Lung (tissue), 12 donors: ENCODE results near the gene CFAP43. TPM values are rescaled to one million over a fixed set of nuclear protein-coding genes. Genes with fewer than 3 reads are reported as not detected.

Experiments
- ATAC-seq: fragments of 200-7000 bp; cut with Tn5 transposase; one replicate; pipeline ENCODE4 v1.9.1; 2020; ENCODE audit warnings: moderate number of reproducible peaks; ENCODE audit not compliant: insufficient read depth, low FRiP score
- DNase-seq, 3 donors: peaks; one replicate each; pipeline ENCODE4 v3.0.0-alpha.2; 2013 to 2017
- H3K27ac ChIP-seq, 2 donors: one replicate each; pipeline ENCODE4 v1.5.1; 2013; ENCODE audit warnings: mild to moderate bottlenecking in 2 of 2, moderate library complexity in 2 of 2, control low read depth in 1 of 2, inconsistent platforms in 1 of 2, low read depth in 1 of 2, low read length in 1 of 2
- H3K27me3 ChIP-seq, 3 donors: one replicate each; pipeline ENCODE4 v1.5.1; 2013; ENCODE audit warnings: low read length in 2 of 3; ENCODE audit not compliant: control insufficient read depth in 3 of 3, insufficient read depth in 3 of 3
- H3K36me3 ChIP-seq, 4 donors: one replicate each; pipeline ENCODE4 v1.5.1; 2013; ENCODE audit warnings: low read length in 4 of 4, mild to moderate bottlenecking in 1 of 4, moderate library complexity in 1 of 4; ENCODE audit not compliant: control insufficient read depth in 4 of 4, insufficient read depth in 4 of 4
- H3K4me1 ChIP-seq, 5 donors: one replicate each; pipeline ENCODE4 v1.5.1; 2013; ENCODE audit warnings: low read length in 5 of 5, mild to moderate bottlenecking in 2 of 5, moderate library complexity in 1 of 5; ENCODE audit not compliant: control insufficient read depth in 5 of 5, insufficient read depth in 5 of 5
- H3K4me3 ChIP-seq: one replicate; pipeline ENCODE4 v1.5.1; 2013; ENCODE audit warnings: mild to moderate bottlenecking, control low read depth, moderate library complexity
- H3K9ac ChIP-seq, 2 donors: one replicate each; pipeline ENCODE4 v1.5.1; 2013; ENCODE audit warnings: low read length in 2 of 2, control low read depth in 1 of 2; ENCODE audit not compliant: insufficient read depth in 1 of 2
- H3K9me3 ChIP-seq, 4 donors: one replicate each; pipeline ENCODE4 v1.5.1; 2013; ENCODE audit warnings: low read length in 3 of 4, mild to moderate bottlenecking in 1 of 4, moderate library complexity in 1 of 4; ENCODE audit not compliant: control insufficient read depth in 4 of 4, insufficient read depth in 3 of 4
- CTCF ChIP-seq: IDR thresholded peaks from 2 replicates; pipeline ENCODE4 v1.5.1; 2012; ENCODE audit warnings: mild to moderate bottlenecking; ENCODE audit errors: control extremely low read depth, extremely low read depth
- WGBS, 2 donors: extraction: QIAGEN DNeasy Blood & Tissue Kit; methylation state at CpG; one replicate each; pipeline ENCODE4 v1.1.7; 2013; 5-methylcytosine and 5-hydroxymethylcytosine counted together
- polyA plus RNA-seq, 2 donors: library from polyadenylated mRNA; stranded (reverse); fragments of 200-250 nt; gene quantifications; one replicate each; pipeline ENCODE4 v1.2.1, GENCODE V29; 2013
- total RNA-seq, 2 donors: library from RNA; depleted of rRNA in 1 of 2; stranded (reverse); fragments of >200 nt in 1 of 2; gene quantifications; one replicate each; pipeline ENCODE4 v1.2.1, GENCODE V29; 2014 to 2021
- donor health status: control.
- donor health status: control.
- donor health status: Bipolar disorder and iron deficiency.
- donor health status: healthy.
- donor health status: DM: yes; HTN: yes; CAD: no.

The CFAP43 gene
- total and polyA plus RNA-seq, 4 donors, result 8.4 to 71.6 (median 20.1) TPM

- Histone ChIP-seq H3K4me3 (peak overlapping the region; percentile 80), H3K9ac (peak overlapping the region; percentile 91 to 94), H3K36me3 (no peaks in the 10 kb centered on the region), H3K9me3 (no peaks in the 10 kb centered on the region), H3K27ac (peak overlapping the region; percentile 93), H3K27me3 (no peaks in the 10 kb centered on the region), H3K4me1 (peaks cover 0 to 11% (median 0%) of the 10 kb centered on the region in 5 donors)
- DNase-seq, result no peak
- no peak for TF ChIP-seq CTCF
- WGBS, 2 donors, result 18% methylated on average over 23 of the region's 23 CpGs
- no peak for ATAC-seq
These were observed 109.7 kb downstream of the CFAP43 start for GRCh38 chr10:104122225-104123107.

- H3K27ac ChIP-seq, result peak within 1 kb of the TSS; percentile 99 to 100
- H3K4me3 ChIP-seq, result peak within 1 kb of the TSS; percentile 80
- DNase-seq, result peak; percentile 99 to 100 (median 99)
- H3K9me3 ChIP-seq, result no peaks in the 10 kb centered on the region
- H3K36me3 ChIP-seq, result no peaks in the 10 kb centered on the region
- WGBS, 2 donors, result 0 to 1% methylated on average over 66 to 67 of the region's 67 CpGs
- peaks cover 0 to 10% (median 0%) of the 10 kb centered on the region in 5 donors for H3K4me1 ChIP-seq
- peak; percentile 95 for ATAC-seq
- H3K9ac ChIP-seq, result peak within 1 kb of the TSS; percentile 98 to 99
- TF ChIP-seq CTCF, result peak; percentile 23
- no peaks in the 10 kb centered on the region for H3K27me3 ChIP-seq
These were observed 110.5 kb downstream of the CFAP43 start, which contains the start of gene SFR1 for GRCh38 chr10:104121485-104122224. SFR1 (plus strand) TSS chr10:104122171; CDS start chr10:104122184, 13 bp downstream.

GRCh38 chr10:104120903-104121484 is 111.2 kb downstream of the CFAP43 start:
- Histone ChIP-seq H3K4me3 (peak overlapping the region; percentile 56), H3K9me3 (no peaks in the 10 kb centered on the region), H3K27ac (peak overlapping the region; percentile 99 to 100), H3K27me3 (no peaks in the 10 kb centered on the region), H3K36me3 (no peaks in the 10 kb centered on the region), H3K9ac (peak overlapping the region; percentile 98 to 99), H3K4me1 (peaks cover 0 to 10% (median 0%) of the 10 kb centered on the region in 5 donors)
- peak; percentile 95 to 97 (median 97) for DNase-seq
- ATAC-seq, result peak; percentile 74
- TF ChIP-seq CTCF, result no peak
- WGBS, 2 donors, result 0 to 1% methylated on average over 28 of the region's 28 CpGs
